ENCODE measurements around the gene TAGAP. TPM values are rescaled to one million over a fixed set of nuclear protein-coding genes. Genes with fewer than 3 reads are reported as not detected.
A peak's percentile ranks its signal among the peaks of the same experiment; 100 is the strongest.

The TAGAP gene
- total RNA-seq, 1 experiment from 2014 or later, result not detected

DNA sequence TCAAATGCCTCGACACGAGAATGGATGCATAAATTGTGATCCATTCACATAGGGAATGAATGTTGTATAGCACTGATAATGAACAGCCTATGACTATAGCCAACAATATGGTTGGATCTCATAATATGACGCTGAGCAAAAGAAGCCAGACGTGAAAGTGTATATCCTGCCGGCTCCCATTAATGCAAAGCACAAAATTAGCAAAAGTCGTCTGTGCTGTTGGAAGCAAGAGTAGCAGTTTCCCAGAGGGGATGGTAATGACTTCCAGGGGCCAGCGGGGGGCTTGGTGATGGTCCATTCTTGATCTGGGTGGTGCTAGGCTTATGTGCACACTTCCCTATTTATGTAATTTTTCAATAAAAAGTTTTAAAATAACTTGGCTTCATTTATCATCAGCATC lies 1.0 kb upstream of the TAGAP start:
- DNase-seq, result no peak
- TF ChIP-seq CTCF (conservative IDR thresholded peaks at IDR 0.05), result peak; percentile 36; the same call in 2 of the 3 replicates
- no peaks in the 10 kb centered on the region for H3K9me3 Mint-ChIP-seq

More for the DNA sequence above, 1.0 kb upstream of the TAGAP start:
- Histone ChIP-seq H3K23me2 (ENCODE audit: insufficient read length, low read depth, low read length, poor library complexity, severe bottlenecking) (no peaks in the 10 kb centered on the region), H3K79me2 (ENCODE audit: insufficient read depth, low read length) (no peaks in the 10 kb centered on the region), H2BK12ac (ENCODE audit: insufficient read length, low read depth, low read length) (no peak overlapping the region), H2BK15ac (ENCODE audit: low read depth, low read length) (no peak overlapping the region), H3T11ph (ENCODE audit: low read length) (no peak overlapping the region), H3K4ac (ENCODE audit: low read depth, low read length) (no peak overlapping the region), H4K91ac (ENCODE audit: insufficient read length, low read depth, low read length) (no peak overlapping the region), H3K9ac (ENCODE audit: extremely low read depth, insufficient read length, low read length) (no peak overlapping the region), H4K20me1 (ENCODE audit: control insufficient read depth, insufficient read depth, insufficient read length) (no peaks in the 10 kb centered on the region), H3K79me1 (ENCODE audit: insufficient read depth, low read depth, low read length, poor library complexity, severe bottlenecking) (no peaks in the 10 kb centered on the region), H2BK5ac (ENCODE audit: insufficient read length, low read length) (no peak overlapping the region), H3K4me1 (ENCODE audit: insufficient read depth, low read length) (no peaks in the 10 kb centered on the region), H2AK5ac (ENCODE audit: insufficient read length, low read length) (no peak overlapping the region), H2BK120ac (ENCODE audit: low read depth, low read length, poor library complexity, severe bottlenecking) (no peak overlapping the region), H3K56ac (ENCODE audit: insufficient read length, low read depth, low read length) (no peak overlapping the region), H3K18ac (ENCODE audit: insufficient read length, low read depth, low read length) (no peak overlapping the region), H3K27ac (ENCODE audit: insufficient read length, low read depth, low read length) (no peak overlapping the region), H4K8ac (replicated peaks; ENCODE audit: insufficient read length, low read depth, low read length) (no peak overlapping the region), H3K23ac (ENCODE audit: insufficient read length, low read depth, low read length) (no peak overlapping the region), H3K4me2 (ENCODE audit: insufficient read depth, insufficient read length, low read length) (no peak overlapping the region), H3K9me3 (ENCODE audit: control insufficient read depth, low read depth, low read length) (no peaks in the 10 kb centered on the region), H3K27me3 (ENCODE audit: insufficient read depth, low read length) (no peaks in the 10 kb centered on the region), H2BK20ac (ENCODE audit: low read depth, low read length, poor library complexity, severe bottlenecking) (no peak overlapping the region), H2AFZ (ENCODE audit: low read length) (no peak overlapping the region), H4K5ac (ENCODE audit: insufficient read length, low read depth, low read length) (no peak overlapping the region), H3K14ac (ENCODE audit: insufficient read depth, low read length) (no peak overlapping the region)
- Mint-ChIP-seq H3K4me3 (no peak overlapping the region), H3K36me3 (ENCODE audit: insufficient read depth in 1 of 3, low read depth in 3 of 3) (no peaks in the 10 kb centered on the region), H3K27ac (no peak overlapping the region; a peak in 1 of 7 replicates), H3K4me1 (peaks cover 12 to 15% of the 10 kb centered on the region in 2 experiments), H3K27me3 (ENCODE audit: low read depth) (no peaks in the 10 kb centered on the region; the same call in 1 of the 2 replicates)
- no CpG with 5 or more reads among the region's 7 CpGs for WGBS (ENCODE audit: extremely low coverage, insufficient read length, low lambda C conversion rate)

Data from H9 (cell line).